ENCODE results near the gene SYCN.

Gene SYCN

DNA sequence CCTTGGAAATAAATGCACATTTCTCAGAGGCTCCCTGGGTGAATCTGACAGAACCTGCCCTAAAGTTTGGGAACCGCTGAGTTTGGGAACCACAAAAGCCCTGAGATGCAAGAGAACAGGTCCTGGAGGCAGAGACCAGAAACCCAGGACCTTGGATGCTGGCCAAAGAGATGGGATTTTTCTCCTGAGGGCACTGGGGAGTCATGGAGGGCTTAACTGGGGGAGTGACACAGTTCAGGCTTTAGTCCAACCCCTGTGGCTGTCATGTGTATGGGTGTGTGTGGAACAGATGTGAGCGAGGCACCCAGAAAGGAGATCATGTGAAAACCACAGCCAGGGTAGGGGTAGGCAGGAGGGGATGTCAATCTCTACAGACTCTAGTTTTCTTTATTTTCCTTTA, 11.2 kb downstream of the SYCN start:
- DNase-seq, result no peak

DNA sequence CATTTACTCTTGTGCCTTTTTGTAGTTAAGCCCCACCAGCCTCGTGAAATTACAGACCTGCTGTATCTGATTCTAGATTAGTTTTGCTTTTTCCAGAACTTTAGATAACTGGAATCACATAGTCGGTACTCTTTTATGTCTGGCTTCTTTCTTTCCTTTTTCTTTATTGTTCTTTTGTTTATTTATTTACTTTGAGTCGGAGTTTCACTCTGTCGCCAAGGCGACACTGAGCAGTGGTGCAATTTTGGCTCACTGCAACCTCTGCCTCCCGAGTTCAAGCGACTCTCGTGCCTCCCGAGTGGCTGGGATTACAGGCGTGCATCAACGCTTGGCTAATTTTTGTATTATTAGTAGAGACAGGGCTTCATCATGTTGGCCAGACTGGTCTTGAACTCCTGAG, 13.3 kb downstream of the SYCN start:
- no peak for DNase-seq

DNA sequence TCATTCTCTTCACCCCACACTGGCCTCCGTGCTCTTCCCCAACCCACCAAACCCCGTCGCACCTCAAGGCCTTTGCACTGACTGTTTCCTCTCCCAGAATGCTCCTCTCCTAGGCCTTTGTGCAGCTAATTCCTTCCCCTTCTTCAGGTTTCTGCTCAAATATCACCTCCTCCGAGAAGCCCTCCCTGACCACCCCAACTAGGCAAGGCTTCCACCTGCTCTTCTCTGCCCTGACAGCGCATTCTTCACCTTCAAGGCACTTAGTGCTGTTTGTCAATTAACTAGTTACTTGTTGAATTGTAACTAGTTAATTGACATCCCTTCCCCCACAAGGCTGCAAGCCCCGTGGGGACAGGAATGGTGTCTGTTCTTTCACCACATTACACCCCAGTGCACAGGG, 15.1 kb downstream of the SYCN start:
- no peak for DNase-seq

DNA sequence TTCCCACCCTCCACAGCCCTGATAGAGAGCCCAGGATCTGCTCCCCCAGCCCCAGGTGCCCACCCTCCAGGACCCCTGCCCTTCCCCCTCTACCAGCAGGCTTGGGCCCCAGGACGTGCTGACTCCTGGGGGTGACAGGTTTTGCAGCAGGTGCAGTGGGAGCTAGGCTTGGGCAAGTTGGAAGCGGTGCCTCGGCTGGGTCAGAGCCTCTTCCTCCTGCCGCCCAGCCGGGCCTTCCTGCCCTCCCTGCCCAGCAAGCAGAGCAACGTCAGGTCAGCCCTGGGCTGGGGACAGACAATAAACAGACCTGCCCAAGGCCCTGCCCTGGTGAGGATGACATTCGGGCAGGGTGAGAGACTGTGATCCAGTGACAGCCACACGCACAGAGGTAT, 16.5 kb downstream of the SYCN start:
- DNase-seq, result no peak

DNA sequence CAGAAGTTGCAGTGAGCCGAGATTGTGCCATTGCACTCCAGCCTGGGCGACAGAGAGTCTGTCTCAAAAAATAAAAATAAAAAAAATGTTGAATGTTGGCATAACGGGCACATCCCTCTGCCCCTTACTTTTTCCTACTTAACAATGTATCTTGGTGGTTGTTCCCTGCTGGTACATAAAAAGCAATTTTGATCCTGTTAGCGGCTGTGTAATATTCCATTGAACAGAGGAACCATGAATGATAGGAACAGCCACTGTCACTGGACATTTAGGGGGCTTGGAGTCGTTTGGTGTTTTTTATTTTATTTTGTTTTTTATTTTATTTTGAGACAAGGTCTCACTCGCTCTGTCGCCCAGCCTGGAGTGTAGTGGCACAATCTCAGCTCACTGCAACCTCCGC, 17.7 kb downstream of the SYCN start:
- no peak for DNase-seq

DNA sequence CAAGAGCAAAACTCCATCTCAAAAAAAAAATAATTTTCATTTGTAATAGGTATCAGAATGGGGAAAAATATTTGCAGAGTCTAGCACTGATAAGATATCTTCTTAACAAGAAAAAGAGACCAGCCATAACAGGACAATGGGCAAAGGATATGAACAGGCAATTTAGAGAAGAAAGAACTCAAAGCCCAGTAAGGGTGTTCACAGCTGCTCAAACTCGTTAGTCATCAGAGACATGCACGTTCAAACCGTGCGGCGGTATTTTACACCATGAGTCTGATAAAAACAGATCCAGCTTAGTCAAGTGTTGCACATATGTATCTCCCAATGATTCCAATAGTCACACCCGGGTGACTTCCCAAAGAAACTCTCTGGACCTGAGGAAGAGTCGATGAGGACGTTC, 21.0 kb downstream of the SYCN start:
- no peak for DNase-seq

DNA sequence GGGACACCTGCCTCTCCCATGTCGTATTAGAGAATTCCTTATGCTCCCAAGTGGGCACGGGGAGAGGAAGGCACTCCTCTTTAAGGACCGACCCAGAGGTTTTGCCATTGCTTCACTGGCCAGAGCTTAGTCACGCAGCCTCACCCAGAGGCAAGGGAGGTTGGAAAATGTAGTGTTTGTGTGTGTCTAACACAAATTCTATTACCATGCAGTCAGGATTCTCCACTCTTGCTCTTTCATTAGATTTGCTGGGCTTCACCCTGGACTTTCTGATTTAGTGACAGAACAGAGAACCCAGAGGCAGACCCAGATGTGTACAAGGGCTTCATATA, 21.9 kb downstream of the SYCN start:
- no peak for DNase-seq

DNA sequence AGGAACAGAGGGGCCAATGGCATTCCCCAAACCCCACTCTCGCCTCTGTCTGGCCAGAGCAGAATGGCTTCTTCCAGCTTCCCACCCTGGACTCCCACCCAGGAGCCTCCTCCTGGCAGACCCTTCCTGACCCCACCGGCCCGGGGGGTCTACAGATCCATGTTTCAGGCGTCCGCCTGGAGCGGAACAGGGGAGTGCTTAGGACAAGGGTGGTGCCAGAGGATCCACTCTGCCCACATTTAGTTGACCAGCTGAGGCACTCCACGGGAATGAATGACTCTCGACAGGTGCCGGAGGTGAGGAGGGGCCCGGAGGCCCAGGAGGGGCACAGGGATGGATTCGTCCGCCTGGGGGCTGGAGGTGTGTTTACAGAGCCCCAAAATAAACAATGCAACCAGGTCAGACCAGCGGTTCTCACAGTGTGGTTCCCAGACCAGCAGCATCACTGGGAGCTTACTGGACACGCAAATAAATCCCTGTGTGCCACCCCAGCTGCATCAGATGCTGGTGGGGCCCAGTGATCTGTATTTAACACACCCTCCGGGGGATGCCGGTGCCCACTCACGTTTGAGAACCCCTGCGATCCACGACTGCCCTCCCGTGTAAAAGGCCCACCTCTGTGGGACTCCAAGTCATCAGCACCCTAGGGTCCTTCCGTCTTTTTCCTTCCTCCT, 22.4 kb downstream of the SYCN start:
- no peak for DNase-seq

DNA sequence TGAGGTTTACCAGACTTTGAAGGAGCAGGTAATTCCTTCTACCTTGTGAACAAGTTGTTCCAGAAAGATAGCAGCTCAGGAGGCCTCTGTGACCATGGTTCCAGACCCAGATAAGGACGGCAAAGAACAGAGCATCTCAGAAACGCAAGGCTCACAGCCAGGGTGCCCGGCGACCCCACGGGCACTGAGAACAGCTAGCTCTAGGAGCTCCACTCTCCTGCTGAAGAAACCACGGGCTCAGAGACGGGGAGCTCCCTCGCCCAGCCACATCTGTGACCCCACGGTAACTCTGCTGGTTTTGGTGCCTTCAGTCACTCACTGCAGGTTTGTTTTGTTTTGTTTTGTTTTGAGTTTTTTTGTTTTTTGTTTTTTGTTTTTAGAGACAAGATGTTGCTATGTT, 23.3 kb downstream of the SYCN start:
- DNase-seq, result no peak

DNA sequence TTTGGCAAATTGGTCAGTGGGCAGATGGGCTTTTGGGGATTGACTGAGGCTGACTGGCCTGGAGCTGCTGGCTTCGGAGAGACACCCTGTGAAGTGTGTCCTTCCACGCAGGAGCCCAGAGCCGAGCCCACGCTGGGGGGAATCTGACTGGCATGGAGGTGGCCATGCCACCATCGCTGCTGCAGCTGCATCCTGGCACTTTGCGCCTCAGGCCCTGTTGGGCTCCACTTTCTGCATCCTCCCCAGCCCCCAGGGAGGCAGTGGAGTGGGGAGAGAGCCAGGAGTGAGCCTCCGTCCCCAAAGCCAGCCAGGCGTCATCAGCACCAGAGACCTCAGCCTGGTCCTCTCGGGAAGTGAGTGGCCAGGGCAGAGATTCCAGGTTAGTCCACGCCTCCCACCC, 24.3 kb downstream of the SYCN start:
- no peak for DNase-seq

DNA sequence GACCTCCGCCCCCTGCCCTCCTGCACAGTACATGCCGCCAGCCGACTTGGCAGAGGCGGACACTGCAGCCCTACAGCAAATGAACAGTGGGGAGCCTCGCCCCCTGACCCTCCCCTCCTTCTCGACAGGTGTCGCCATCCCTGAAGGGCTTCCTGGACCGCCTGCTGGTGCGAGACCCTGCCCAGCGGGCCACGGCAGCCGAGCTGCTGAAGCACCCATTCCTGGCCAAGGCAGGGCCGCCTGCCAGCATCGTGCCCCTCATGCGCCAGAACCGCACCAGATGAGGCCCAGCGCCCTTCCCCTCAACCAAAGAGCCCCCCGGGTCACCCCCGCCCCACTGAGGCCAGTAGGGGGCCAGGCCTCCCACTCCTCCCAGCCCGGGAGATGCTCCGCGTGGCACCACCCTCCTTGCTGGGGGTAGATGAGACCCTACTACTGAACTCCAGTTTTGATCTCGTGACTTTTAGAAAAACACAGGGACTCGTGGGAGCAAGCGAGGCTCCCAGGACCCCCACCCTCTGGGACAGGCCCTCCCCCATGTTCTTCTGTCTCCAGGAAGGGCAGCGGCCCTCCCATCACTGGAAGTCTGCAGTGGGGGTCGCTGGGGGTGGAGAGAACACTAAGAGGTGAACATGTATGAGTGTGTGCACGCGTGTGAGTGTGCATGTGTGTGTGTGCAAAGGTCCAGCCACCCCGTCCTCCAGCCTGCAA, 25.6 kb downstream of the SYCN start:
- DNase-seq, result no peak

DNA sequence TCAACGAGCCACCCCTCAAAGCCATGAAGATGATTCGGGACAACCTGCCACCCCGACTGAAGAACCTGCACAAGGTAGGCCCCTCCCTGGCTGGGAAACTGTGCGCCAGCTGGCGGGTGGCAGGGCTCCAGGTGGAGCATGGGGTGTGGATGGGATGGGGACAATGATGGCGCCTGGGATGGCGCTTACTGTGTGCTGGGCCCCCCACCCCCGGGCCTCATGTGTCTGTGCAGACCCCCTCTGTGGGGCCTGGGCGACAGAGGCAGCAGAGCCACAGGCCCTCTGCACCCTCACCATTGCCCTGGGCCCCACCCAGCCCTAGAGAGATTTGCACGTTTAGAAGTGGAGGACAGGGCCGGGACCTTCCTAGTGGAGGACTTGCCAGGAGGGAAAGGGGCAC, 26.3 kb downstream of the SYCN start:
- DNase-seq, result no peak

DNA sequence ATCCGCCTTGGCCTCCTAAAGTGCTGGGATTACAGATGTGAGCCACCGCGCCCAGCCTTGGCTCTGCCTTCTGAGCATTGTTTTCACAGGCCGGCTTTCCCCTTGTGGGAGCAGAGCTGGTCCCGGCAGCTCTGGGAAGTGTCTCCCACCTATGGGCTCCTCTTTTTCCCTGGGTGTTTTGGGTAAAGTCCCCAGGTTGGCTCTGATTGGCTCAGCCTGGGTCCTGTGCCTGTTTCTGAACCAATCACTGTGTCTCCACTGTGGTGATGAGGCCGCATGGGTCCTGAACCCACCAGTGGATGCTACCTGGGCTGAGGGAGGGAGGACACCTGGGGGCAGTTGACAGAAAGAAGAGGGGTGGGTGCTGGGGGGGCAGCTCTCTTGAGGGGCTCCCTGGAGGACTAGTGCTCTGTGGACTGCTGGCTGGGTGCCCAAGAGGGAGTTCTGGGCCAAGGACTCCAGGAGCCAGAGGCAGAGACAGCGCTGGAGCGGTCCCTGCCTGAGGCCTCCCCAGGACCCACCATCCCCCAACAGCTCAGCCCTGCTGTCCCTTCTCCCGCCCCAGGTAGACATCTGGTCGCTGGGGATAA, 26.9 kb downstream of the SYCN start:
- no peak for DNase-seq

DNA sequence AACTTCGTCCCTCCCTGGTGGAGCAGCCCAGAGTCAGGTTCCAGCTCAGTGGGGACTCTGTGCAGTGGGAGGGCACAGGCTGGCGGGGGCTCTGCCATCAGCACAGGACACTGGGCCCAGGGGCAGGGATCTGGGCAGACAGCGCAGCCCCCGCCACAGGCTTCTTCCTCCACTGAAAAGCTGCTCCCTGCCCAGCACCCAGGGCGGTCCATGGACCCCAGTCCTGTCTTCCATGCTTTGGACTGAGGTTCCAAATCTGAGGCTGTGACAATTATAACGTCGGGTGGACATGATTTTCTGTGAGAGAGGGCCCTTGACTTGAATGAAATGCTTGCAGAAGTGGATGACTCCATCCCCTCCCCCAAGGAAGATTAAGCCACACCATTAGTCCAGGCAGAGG, 28.5 kb downstream of the SYCN start:
- DNase-seq, result no peak

DNA sequence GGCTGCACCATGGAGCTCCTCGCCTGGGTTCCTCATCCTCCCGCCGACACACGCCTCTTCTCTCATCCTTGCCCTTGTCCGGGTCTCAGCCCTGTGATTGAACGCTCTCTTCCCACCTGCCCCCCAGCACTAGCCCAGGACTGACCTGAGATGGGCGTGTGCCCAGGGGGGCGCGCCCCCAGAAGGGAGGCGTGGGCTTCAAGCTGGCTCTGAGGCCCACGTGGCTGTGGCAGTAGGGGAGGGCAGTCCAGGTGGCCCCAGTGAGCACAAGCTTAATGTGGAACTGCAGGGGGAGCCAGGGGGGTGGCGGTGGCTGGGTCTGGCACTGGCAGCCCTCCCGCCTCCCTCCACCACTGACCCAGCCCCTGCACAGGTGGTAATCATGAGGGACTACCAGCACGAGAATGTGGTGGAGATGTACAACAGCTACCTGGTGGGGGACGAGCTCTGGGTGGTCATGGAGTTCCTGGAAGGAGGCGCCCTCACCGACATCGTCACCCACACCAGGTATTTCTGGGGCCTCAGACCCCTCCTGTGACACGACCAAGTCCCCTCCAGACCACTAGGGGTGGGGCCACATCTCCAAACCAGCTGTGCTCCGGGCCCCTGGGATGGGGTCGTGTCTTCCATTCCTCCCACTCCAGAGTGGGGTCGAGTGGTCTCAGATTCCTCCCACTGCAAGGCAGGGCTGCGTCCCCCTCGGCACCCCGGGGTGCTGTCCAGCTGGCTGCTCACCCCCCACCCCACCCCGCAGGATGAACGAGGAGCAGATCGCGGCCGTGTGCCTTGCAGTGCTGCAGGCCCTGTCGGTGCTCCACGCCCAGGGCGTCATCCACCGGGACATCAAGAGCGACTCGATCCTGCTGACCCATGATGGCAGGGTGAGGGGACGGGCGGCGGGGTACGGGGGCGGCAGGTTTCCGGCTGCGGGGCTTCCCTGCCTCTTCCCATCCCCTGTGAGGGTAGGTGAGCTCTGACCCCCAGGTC, 29.2 kb downstream of the SYCN start:
- no peak for DNase-seq

DNA sequence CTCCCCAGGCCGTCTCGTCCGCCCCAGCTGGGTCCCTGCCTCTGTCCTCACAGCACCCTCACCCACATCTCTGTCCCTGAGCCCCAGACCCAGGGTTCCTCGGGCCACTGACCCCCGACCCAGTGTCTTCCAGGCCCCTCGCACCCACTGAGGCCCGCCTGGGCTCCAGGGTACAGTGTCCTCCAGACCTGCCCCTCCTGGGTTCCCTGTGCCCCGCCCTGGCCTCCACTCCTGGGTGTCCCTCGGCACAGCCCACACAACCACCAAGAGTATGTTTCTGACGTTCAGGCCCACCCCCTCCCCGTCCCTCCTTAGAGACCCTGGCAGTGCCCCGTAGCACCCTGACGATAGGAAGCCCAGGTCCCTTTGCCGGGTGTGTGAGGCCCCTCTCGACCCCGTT, 29.9 kb downstream of the SYCN start:
- no peak for DNase-seq

DNA sequence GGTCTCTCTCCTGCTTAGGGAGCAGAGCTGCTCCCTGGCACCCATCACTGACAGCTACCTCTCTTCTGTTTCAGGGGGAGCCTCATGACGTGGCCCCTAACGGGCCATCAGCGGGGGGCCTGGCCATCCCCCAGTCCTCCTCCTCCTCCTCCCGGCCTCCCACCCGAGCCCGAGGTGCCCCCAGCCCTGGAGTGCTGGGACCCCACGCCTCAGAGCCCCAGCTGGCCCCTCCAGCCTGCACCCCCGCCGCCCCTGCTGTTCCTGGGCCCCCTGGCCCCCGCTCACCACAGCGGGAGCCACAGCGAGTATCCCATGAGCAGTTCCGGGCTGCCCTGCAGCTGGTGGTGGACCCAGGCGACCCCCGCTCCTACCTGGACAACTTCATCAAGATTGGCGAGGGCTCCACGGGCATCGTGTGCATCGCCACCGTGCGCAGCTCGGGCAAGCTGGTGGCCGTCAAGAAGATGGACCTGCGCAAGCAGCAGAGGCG, 30.5 kb downstream of the SYCN start:
- no peak for DNase-seq

DNA sequence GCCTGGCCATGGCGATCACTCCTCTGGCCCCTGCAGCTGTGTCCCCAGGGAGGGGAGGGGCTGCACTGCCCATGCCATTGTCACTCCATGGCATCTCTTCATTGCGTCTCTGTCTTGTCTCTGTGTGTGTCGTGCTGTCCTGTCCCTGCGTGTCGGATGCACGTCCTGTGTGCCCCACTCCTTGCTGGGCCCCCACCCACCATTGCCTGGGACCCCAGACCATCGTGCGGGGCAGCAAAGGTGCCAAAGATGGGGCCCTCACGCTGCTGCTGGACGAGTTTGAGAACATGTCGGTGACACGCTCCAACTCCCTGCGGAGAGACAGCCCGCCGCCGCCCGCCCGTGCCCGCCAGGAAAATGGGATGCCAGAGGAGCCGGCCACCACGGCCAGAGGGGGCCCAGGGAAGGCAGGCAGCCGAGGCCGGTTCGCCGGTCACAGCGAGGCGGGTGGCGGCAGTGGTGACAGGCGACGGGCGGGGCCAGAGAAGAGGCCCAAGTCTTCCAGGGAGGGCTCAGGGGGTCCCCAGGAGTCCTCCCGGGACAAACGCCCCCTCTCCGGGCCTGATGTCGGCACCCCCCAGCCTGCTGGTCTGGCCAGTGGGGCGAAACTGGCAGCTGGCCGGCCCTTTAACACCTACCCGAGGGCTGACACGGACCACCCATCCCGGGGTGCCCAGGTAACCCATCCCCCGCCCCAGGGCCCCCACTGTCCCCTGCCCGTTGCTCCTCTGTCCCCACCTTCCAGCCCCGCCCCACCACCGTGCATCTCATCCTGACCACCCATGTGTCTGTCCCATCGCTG, 31.2 kb downstream of the SYCN start:
- DNase-seq, result no peak

DNA sequence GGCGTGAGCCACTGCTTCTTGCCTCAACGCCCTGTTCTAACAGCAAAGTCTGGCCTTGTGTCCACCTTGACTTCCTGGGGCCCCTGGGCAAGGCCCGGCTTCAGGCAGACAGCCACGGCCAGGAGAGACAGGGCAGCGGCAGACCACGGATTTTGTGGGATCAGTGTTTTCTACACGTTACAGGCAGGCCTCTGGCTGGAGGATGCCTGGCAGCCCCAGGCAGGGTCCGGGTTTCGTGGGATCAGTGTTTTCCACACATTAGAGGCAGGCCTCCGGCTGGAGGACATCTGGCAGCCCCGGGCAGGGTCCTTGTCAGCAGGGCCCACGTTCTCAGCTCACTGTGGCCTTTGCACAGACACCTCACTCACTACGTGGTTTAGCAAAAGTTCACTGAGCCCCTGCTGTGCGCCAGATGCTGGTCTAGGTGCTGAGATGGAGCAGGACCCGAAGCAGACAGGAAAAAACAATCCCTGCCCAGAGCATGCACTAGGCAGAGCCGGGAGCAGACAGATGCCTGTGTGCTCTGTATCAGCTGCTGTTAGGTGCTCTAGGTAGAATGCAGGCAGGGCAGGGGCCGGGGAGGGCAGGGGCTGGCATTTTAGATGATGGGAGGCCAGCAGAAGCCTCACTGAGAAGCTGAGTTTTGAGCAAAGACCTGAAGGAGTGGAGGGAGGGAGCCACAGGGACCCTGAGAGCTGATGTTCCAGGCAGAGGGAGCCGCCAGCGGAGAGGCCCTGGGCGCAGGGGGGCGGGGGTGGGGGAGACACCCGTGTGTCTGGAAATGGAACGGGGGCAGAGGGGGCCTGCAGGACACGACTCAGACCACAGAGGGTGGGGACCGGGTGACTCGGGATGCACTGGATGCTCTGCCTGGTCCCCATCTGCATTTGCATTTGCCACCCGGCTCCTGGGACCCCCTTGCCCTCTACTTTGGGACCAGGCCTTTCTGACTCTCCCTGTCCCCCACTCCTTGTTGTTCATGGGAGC, 32.3 kb downstream of the SYCN start:
- DNase-seq, result no peak

DNA sequence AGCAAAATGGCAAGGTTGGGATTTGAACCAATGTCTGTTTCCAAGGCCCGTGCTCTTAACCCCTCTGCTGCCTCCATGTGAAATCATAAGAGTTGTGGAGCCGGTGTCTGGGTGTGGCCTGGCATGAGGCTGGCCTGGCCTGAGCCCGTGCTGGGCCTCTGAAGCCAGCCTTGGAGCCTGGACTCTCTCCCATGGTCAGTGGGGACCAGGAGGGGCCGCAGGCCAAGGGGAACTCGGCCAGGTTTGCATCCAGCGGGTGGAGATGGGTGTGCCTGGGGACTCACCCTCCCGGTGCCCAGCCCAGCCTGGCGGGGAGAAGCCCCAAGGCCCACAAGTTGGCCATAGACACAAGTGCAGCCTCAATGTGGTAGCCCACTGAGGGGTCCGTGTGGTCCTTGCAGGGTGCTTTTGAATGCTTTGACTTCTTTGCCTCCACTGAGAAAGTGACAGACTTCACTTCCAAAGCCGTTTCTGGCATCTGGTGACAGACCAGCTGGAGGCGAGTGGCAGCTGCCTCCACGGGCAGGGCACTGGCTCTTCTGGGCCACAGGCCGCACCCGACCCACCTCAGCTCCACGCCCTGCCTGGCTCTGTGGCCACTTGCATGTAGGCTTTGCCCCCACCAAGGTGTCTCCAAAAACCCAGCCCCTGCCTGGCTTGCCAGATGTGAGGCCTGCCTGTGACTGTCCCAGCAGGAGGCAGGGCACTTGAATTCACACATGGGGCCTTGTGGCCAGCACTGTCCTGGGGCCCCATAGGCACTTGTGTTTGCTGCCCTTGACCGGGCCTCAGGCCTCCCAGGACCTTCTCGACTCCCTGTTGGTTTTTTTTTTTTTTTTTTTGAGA, 33.5 kb downstream of the SYCN start:
- DNase-seq, result no peak

Data from T1000 (cell line).